PC-9 (cell line): ENCODE results near the gene AHRR.

Experiments
- CTCF ChIP-seq: fragments of 200-600 bp; sonication (generic); conservative IDR thresholded peaks from 2 replicates; pipeline ENCODE4 v1.6.1; 2017; ENCODE audit warnings: mixed run types, antibody characterized with exemption, mild to moderate bottlenecking, moderate library complexity
- EZH2 ChIP-seq: fragments of 200-600 bp; sonication (generic); IDR thresholded peaks from 2 replicates; pipeline ENCODE4 v1.8.0; 2017; ENCODE audit warnings: antibody characterized with exemption, low read depth

GRCh38 chr5:483434-484140, 162.1 kb downstream of the AHRR start:
- TF ChIP-seq CTCF (no peak), EZH2 (no peak)
